GM04504 (cell line): ENCODE measurements around the gene RCSD1.

Experiments
- DNase-seq: peaks from one replicate; pipeline ENCODE4 v3.0.0-alpha.2; 2012; ENCODE audit warnings: low read depth

The RCSD1 gene

DNA sequence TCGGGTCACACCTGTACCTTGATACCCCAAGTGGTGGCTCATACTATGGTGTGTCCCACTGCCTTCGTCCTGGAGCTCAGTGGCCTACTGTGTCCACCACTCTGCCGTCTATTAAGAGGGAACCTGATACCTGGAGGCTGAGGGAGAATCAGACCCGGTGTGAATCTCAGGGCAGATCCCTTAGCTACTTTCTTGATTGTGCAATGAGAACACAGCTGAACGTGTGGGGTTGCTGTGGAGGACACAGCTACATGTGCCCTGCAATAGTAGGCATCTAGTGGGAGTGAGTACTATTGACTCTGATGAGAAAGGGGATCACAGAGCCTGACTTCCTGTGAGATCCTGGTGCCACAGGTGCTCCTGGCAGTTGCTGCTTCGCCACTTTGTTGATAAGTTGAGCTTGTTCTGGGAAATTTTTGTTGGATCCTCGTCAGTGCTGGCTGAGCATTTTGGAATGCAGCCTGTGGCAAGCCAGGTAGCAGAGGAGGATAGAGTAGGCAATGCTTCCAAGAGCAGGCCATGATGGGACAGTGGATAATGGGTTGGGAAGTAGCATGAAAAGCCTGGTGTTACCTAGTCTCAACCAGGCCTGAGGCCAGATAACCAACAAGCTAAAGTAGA is 63.5 kb downstream of the RCSD1 start:
- DNase-seq = no peak

DNA sequence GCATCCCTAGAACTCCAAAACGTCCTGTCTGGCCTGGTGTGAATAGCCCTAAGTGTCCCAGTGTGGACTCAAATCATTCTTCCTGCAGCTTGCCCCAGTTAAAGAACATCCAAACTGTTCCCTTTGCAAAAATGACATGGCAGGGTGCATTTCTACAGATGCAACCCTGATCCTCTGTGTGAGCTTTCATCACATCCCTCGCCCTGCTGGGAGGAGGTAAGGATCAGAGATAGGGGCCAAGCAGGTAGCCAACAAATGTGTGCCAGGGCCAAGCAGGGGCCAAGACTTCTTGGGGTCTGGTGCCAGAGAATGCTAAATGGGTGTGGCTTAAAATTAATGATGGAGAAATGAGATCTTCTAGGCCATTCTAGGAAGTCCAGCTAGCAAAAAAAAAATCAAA is 64.7 kb downstream of the RCSD1 start:
- DNase-seq = no peak

GRCh38 chr1:167695147-167695546 is 65.1 kb downstream of the RCSD1 start:
- DNase-seq = no peak

- no peak for DNase-seq
Observed at GRCh38 chr1:167695756-167696561, 65.9 kb downstream of the RCSD1 start.

DNA sequence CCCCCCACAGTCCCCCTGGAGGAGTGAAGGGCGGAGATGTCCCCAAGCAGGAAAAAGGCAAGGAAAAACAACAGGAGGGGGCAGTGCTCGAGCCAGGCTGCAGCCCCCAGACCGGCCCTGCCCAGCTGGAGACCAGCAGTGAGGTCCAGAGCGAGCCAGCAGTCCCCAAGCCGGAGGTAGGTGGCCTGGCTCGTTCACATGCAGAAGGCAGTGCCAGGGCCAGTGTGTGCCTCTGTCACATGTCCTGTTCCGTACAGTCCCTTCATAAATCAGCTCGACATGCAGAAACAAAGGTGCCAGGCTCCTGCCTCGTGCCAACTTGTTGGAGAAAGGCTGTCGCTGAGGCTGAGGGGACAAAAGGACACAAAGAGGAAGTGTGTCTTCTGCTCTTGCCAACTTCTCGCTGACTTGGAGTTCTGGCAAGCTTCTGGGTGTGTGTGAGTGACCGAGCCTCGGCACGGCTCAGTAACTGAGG is 67.7 kb downstream of the RCSD1 start:
- DNase-seq = no peak

- DNase-seq = no peak
Observed at GRCh38 chr1:167698313-167698712, 68.3 kb downstream of the RCSD1 start.

- DNase-seq = no peak
Observed at GRCh38 chr1:167701510-167701909, 71.5 kb downstream of the RCSD1 start.

GRCh38 chr1:167703557-167703956 is 73.5 kb downstream of the RCSD1 start:
- DNase-seq = no peak

DNA sequence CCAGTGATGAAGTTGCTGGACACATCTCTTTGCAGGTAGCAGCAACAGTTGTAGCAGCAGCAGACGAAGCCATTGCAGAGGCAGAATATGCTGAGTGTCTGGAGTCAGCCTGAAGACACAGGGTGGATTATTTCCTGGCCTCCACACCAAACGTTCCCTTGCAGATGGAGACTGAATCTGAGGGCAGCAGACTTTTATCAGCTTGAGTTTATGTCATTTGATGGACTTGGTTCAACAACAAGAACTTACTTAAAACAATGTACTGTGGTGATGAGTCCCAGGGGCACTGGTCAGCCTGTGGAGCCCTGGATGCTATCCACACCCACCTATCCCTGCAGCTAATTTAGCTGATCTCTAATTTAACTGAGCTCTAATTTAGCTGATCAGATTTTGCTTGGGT is 74.7 kb downstream of the RCSD1 start:
- no peak for DNase-seq

DNA sequence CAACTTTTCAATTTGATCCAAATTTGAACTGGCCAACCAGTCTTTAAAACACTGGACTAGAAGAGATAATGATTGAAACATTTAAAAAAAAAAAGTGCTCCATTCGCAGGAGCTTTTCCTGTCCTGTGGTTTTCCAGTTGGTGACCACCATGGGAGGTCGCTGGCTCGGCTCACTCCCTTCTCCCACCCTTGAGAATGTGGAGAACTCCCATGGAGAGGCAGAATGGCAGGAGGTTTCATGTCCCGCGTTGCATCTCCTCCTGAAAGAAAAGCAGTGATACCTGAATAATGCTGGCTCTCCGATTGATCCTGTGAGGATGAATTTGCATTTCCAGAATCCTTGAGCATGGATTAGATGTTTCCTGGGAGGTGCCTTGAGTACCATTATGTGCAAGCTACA is 75.2 kb downstream of the RCSD1 start:
- no peak for DNase-seq

DNA sequence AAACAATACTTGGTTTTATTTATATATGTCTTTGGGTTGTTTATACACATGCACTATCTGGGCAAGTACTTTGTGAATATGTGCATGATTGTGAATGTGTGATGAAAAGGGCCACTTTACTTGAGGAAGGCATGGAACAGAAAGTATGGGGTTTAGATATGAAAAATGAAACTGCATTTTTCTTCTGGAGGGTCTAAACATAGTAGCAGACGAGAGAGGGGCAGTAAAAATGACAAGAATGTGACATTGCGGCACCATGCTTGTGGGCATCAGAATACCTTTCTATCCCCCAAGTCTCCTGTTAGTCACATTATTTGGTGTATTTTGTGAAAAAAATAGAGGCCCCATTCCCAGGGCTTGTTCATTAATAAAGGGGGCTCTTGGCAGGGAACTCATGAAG is 76.3 kb downstream of the RCSD1 start:
- no peak for DNase-seq

DNA sequence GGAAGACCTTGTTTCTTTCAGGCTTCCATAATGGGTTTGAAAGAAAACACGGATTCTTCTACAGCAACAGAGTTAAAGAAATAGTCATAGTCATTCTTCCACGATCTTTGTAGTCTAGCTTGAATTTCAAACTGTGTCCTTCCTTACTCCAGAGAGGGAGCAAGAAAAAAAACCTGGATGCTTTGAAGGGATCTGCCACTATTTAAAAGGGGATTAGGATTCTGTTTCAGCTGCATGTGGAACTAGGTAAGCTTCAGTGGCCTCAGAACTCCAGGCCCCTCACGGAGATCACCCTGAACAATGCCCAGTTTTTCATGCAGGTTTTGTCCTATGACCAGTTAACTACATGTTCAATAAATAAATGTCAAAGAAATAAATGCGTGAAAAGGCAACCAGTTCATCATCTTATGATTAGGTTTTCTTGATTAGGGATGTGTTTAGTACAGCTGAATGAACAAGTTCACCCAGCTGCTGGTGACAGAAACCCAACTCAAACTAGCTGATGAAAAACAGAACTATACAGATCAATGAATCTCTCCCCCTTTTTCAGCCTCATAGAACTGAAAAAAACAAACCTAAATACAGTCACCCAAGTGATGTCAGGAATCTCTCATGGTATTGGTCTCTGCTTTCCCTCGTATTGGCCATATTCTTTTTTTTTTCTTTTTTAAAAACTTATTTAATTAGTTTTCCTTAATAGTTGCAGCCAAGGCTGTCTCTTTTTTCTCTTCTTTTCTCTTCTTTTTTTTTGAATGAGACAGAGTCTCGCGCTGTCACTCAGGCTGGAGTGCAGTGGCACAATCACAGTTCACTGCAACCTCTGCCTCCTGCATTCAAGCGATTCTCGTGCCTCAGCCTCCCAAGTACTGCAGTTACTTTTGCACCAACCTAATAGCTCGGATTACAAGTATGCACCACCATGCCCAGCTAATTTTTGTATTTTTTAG is 77.2 kb downstream of the RCSD1 start:
- no peak for DNase-seq

DNA sequence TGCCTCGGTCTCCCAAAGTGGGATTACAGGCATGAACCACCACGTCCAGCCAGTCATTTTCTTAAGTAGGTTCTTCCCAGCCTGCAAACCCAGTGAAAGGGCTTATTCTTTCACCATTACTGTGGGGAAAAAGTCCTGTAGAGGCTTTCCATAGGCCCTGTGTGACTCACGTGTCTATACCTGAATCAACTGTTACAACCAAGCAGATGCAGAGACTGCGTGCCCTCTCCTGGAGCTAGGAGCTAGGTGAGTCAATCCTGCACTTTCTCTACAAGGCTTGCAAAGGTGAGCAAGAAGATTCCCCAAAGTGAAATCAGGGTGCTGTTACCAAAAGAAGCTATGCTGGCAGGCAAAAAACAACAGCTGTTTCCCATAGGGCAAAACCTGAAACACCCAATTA is 77.9 kb downstream of the RCSD1 start:
- DNase-seq = no peak

GRCh38 chr1:167708940-167709389 is 78.9 kb downstream of the RCSD1 start:
- DNase-seq = no peak

GRCh38 chr1:167710836-167711235 is 80.8 kb downstream of the RCSD1 start:
- DNase-seq = no peak

DNA sequence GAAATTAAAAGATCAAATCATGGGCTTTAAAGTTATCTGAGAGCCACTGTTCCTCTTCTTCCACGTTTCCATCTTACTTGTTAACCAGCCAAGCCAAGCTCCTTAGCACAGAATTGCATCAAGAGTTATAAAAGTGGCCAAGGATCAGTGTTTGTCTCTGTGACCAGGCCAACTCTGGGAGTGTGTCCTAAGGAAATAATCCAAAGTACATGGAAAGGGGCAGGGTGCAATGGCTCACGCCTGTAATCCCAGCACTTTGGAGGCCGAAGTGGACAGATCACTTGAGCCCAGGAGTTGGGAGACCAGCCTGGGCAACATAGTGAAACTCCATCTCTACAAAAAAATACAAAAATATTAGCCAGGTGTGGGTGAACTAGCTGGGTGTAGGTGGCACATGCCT is 81.8 kb downstream of the RCSD1 start:
- DNase-seq = no peak

DNA sequence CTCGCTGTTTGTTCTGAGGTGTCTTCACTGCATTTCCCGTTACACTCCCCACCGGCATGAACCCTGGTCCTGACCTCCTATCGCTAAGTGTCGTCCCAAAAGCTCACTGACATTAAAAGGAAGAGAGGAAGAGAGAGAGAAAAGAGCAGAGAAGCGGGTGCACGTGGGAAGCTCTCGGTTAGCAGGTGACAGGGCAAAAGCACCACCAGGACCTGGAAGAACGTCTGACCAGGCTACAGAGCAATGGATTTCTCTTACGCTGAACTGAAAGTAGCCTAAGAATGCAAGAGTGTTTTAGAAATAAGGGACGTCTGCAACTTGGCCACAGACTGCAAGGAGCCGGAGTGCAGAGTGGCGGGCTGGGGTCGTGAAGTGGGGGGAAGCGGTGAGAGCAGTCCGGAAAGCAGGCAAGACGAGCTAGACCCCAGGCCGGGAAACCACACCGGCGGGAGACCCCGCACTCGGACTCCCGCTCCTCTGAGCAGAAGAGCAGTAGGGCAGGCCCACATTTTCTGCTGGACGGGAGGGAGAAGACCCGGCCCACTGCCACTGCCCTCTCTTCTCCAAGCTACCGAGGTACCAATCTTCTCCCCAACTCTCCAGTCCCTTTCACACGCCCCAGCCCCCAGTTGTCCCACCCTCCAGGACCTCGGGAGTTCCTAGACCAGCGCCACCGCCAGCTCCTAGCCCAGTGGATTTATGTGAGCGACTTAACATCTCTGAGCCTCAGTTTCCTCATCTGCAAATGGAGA is 83.5 kb downstream of the RCSD1 start:
- DNase-seq = no peak

DNA sequence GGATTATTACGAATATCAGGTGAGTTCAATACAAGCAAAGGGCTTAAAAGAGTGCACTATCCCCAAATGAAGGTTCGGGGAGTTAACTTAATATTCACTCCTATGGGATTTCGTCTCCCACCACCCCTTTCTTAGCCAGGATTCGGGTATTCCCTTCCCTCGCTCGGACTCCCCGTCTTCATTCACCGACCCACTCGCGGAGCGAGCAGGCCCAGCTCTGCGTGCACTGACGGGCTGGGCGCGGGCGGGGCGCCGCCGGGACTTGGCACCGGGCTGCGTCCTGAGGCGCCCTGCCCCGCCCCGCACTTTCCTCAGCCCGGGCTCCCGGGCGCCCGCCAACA is 84.0 kb downstream of the RCSD1 start:
- no peak for DNase-seq

- DNase-seq = peak; percentile 65
Observed at GRCh38 chr1:167714439-167715156, 84.6 kb downstream of the RCSD1 start.

- DNase-seq = peak; percentile 53
Observed at GRCh38 chr1:167715157-167715999, 85.3 kb downstream of the RCSD1 start.

DNA sequence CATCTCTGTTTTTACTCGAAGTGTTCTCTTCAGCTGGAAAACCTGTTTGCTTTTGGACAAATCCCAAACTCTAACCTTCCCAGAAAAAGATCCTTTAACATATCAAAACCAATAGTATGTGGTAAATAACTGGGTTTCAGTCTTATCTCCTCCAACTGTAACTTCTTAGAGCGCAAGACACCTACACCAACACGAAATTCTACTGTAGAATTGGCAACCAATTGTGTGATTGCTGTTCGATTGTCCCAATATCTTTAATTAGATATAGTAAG is 85.9 kb downstream of the RCSD1 start:
- no peak for DNase-seq
